GM19239 (cell line): ENCODE measurements around the gene TERB1.

Source experiments
- DNase-seq: peaks from one replicate; pipeline ENCODE4 v3.0.0; 2011; ENCODE audit warnings: low spot score; ENCODE audit not compliant: insufficient read length
- FAIRE-seq: peaks from 2 replicates; lab custom pipeline; 2011; peaks lifted over from hg19 to GRCh38; lab: Jason Lieb, UNC

The TERB1 gene, protein sequence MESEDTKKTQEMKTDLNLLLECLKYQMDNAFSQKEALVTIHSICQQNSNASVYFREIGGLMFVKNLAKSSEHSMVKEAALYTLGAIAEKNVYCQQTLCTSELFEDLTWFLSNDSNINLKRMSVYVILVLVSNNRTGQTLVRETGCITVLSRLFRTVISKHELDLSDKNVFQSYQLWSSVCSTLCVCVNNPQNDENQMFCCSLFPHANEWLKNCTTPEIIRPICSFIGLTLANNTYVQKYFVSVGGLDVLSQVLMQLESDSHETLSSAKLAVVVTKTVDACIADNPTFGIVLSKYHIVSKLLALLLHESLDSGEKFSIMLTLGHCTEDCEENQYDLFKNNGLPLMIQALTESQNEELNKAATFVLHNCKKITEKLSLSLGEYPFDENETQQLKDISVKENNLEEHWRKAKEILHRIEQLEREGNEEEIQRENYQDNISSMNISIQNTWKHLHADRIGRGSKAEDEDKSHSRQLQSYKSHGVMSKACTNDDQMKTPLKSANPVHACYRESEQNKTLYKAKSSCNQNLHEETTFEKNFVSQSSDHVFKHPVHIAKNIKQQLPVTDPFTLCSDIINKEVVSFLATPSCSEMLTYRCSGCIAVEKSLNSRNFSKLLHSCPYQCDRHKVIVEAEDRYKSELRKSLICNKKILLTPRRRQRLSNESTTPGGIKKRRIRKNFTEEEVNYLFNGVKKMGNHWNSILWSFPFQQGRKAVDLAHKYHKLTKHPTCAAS

DNA sequence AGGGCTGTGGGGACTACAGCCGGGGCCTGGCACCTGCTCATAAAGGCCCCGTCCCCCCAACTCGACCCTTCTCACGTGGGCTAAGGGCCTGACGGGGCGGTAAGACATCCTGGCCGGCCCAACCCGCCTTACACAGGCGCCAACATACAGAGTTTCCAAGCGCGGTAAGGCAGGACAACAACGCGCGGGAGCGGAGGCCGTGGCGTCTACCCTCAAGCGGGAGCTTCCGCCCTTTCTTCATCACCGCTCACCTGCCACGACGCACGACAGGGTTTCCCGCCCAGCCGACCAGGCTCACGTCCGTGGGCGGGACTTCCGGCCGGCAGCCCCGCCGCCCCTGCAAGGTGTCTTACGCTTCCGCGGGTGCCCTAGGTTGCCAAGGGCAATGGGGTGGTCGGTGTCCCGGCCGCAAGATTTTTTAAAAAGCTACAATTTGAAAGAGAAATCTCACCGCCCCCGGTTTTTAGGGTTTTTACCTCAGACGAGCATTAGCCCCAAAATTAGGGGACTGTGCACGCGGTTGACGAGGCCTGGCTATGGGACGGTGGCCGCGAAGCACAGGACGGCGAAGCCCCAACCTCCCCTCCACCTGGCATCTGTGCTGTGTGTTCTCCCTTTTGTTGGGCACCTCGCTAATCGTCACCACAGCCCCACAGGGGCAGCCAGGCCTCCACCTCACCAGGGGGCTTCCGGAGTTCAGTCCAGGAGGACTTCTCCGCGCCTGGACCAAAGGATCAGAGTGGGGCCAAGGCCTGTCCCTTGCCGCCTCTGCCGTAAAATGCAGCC lies at the start of gene TERB1:
Gene TERB1 (minus strand): TSS at position 265 of the 786 bp plus-strand sequence. CDS start 4,786 bp downstream, outside the sequence.
- FAIRE-seq (no peak), DNase-seq (no peak)

DNA sequence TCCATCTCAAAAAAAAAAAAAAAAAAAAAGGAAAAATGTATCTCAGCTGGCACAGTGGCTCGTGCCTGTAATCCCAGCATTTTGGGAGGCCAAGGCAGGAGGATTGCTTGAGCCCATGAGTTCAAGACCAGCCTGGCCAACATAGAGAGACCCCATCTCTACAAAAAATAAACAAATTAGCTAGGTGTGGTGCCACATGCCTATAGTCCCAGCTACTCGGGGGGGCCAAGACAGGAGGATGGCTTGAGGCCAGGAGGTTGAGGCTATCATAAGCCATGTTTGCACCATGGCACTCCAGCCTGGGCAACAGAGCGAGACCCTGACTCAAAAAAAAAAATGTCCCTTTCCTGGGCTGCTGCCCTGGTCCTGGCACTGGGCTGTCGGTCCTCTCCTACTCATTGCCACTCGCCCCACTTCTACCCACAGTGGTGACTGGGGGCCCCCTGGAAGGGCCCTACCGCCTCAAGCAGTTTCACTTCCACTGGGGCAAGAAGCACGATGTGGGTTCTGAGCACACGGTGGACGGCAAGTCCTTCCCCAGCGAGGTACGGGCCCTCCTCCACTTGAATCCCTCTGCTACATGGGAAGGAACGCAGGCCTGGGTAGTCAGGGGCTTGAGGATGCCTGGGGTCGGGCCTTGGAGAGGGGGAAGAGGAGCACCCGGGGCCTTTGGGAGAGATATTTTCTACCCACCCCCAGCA lies 48.9 kb upstream of the TERB1 start:
- FAIRE-seq: no peak
- DNase-seq: no peak

DNA sequence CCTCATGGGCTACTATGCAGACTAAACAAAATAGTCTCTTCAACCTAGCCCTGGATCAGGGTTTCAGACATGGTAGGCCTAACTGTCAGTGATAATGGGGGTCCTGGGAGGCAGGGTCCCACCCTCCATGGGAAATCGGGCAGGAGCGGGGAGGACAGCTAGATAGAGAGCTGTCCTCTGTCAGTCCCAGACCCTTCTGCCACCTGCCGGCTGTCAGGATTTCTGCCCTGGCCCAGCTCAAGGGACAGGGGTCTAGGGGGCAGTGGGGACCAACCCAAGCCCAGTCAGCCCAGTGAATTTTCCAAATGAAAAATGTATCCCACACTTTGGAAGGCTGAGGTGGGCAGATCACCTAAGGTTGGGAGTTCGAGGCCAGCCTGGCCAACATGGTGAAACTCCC lies 48.2 kb upstream of the TERB1 start:
- DNase-seq: no peak
- FAIRE-seq: no peak

DNA sequence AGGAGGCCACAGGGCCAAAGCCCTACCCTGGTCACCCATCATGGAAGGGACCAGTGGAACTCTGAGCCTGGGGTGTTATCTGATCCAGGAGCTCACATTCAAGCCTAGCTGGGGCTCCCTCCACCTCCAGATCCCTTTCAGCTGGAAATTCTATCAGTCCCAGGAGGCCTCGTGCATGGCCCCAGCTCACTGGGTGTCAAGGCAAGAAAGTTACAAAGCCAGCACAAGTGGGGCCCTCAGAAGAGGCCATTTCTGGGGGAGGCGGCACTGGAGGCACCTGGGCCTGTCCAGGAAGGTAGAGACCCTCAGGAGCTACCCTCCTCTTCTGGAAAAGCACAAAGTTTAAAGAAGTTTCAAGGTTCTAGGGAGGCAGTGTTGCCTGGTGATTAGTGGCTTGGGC lies 47.6 kb upstream of the TERB1 start:
- DNase-seq: no peak
- FAIRE-seq: no peak

DNA sequence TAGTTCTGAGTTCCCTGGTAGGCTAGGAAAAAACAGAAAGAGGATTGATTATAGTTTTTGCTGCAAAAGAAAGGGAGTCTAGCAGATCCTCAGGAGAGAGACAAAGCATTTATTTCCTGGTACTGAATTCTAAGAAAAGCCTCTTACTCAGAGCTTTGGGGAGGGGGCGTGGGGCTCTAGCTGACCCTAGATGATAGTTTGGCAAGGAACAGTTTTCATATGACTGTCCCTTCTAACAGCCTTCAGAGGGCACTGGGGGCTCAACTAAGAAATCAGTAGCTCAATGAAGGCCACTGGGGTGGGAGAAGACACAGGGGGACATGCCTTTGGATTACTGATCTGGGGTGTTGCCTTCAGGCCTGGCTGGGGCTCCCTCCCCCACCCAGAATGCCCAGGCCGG lies 46.8 kb upstream of the TERB1 start:
- FAIRE-seq: no peak
- no peak for DNase-seq

DNA sequence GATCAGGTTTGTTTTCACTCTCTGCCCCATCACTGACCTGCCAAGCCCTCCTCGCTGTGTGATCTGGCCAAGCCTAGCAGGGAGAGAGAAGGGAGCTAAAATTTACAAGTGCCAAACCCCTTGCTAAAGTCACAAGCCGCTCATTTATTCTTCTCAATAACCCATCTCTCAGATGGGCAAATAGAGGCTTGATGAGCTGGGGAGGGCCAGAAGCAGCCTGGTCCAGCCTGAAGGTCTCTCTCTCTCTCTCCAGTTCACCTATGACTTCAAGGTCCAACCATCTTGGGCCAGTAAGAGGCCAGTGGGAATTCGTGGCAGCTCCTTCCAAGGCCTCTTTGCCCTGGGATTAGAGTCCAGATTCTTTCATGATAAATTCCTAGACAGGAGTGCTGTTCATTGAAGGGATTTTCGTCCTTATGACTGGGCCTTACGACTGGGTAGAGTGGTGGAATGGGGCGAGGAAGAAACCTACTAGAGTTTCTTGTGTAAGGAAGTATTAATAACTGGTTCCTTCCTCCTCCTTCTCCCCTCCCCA lies 46.2 kb upstream of the TERB1 start:
- FAIRE-seq (no peak), DNase-seq (no peak)

DNA sequence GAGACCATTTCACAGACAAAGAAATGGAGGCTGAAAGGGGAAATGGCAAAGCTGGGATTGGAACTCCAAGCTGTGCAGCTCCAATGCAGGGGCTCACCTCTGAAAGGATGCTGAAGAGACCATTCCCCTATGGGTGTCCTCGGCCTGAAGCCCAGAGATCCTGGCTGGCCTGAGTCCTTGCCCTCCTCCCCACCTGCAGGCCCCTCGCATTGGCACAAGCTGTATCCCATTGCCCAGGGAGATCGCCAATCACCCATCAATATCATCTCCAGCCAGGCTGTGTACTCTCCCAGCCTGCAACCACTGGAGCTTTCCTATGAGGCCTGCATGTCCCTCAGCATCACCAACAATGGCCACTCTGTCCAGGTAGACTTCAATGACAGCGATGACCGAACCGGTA lies 45.4 kb upstream of the TERB1 start:
- DNase-seq: no peak
- no peak for FAIRE-seq

DNA sequence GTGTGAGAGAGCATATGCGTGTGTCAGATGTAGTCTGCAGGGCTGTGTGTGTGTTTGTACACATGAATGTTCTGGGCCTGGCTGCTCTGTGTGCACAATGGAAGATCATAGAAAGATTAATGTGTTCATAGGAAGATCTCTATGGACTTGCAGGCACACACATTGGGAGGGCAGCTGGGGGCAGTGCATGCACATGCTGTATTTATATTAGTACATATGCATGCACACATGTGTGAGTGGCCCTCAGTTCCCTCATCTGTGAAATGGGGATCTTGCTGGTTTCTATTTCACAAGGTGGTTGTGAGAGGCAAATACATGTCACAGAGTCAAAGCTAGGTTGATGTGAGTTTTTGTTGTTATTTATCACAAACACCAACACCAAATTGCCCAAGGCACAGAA lies 44.9 kb upstream of the TERB1 start:
- FAIRE-seq (no peak), DNase-seq (no peak)

DNA sequence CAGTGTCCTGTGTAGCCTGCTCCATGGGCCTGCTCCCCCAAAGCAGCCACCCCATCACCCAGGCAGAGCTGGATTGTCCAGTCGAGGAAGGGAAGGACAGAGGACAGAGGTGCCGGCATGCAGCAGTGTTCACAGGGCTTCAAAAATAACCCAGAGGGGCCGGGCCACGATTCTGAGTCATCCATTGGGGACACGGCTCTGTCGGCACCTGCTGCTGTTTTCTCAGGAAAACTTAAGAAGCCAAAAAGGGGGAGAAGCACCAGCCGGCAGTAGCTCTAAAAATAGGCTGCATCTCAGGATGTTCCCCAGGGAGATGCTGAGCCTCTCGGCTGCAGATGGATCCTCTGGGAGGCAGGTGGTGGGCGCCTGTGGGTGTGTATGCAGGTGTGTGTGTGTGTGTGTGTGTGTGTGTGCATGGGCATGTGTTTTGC lies 44.4 kb upstream of the TERB1 start:
- FAIRE-seq (no peak), DNase-seq (no peak)

DNA sequence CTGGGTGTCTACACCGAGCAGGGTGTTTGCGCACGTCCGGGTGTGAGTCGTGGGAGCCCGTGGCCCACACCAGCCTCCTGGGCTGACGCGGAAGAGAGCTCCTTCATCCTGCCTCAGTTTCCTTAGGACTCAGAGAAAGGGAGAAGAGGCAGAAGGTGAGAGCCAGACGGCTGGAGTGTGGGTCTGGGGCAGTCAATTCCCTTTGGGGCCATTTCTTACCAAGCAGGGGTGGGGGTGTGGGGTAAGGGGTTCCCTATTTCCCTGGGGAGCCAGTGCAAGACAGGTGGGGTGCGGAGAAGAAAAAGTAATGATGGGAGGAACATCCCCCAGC lies 43.7 kb upstream of the TERB1 start:
- DNase-seq (no peak), FAIRE-seq (no peak)

DNA sequence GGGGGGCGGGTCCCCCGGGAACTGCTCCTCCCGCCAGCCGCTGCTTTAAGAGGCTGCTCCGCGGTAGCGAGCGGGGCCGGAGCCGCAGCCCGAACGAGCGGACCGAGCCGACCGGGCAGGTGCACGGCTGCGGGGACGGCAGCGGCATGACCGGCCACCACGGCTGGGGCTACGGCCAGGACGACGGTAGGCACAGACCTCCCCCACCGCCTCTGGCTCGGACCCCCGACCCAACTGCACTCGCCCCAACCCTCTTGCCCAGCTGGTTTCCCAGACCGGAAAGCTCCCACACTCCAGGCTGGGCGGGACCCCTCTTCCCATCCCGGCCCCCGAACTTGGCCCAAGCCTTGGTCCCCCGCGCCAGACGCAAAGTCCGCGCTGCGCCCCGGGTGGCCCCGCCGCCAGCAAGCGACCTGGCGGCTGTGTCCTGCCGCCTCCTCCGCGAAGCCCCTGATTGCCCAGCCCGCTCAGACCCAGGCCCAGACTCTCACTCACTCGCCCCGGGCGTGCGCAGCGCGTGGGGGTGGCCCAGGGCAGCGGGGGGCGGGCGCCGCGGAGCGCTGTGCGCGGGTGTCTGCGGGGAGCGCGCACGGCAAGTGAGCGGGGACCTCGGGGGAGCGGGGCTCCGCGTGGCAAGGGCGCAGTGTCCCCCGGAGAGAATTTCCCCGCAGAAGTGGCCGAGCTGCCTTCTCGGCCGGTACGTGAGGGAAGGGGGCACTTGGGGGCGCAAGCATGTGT lies 43.1 kb upstream of the TERB1 start, which contains the start of gene CA7:
Gene CA7 (plus strand): TSS at position 73 of the 738 bp plus-strand sequence. CDS start 74 bp downstream, at position 147.
- no peak for DNase-seq
- no peak for FAIRE-seq

DNA sequence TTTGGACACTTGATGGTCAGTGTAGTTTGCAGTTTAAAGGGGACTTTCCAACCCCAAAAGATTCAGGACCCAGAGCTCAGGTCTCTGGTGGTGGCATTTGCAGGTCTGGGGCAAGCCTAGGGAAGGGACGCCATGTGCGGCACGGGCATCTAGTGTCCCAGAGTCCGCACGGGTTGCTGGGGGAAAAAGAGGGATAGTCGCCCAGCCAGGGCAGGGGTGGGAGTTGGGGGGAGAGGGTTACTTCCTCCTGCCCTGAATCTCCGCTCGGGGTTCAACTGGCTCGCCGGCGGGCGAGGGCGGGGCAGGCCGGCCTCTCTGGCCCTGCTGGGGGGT lies 42.6 kb upstream of the TERB1 start:
- FAIRE-seq: no peak

DNA sequence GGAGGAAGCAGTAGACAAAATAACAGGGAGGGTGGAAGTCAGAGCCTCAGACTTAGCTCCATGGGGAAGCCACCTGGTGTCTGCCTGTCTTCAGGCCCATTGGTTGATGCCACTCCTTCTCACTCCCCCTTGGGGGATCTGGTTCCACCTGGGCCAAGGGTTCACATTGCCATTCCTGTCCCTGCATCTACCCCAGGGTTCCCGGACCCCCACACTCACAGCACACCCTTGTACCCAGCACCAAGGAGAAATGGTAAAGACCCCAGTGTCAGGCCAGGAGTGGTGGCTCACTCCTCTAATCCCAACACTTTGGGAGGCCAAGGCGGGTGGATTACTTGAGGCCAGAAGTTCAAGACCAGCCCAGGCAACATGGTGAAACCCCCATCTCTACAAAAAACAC lies 41.8 kb upstream of the TERB1 start:
- DNase-seq: no peak
- FAIRE-seq: no peak

More for the DNA sequence above, 42.6 kb upstream of the TERB1 start:
- DNase-seq: no peak

DNA sequence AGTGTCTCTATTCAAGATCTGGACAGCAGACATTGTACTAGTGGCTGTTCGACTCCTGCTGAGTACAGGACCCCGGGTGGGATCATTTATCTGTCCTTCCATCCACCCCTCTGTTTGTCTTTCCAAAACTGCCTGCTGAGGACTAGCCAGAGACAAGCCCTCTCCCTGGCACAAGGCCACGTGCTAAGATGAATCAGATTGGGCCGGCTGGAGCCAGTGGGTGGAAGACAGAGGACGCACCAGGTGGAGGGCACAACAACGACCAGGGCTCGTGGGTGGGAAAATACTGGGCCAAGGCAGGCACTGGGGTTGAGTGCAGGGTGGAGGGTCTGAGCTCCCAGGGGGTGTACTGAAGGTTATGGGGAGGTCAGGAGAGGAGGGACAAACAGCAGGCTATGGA lies 41.4 kb upstream of the TERB1 start:
- FAIRE-seq: no peak
- no peak for DNase-seq

DNA sequence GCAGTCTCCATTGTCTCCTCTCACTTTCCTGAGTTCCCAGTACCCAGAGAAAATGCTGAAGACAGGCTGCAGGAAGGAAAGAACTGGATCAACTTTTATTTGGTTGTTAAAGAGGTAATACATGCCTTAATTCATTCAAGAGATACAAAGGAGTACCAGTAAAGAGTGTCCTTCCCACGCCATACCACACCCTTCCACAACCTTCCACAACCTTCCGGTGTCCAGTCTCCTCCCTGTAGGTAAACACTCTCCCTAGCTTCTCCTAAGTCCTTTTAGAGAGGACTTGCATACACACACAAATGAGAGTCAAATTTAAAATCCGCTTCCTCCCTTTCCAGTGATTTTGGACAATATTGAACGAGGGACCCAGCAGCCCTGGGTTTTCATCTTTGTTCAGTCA lies 40.0 kb upstream of the TERB1 start:
- DNase-seq: no peak
- FAIRE-seq: no peak

DNA sequence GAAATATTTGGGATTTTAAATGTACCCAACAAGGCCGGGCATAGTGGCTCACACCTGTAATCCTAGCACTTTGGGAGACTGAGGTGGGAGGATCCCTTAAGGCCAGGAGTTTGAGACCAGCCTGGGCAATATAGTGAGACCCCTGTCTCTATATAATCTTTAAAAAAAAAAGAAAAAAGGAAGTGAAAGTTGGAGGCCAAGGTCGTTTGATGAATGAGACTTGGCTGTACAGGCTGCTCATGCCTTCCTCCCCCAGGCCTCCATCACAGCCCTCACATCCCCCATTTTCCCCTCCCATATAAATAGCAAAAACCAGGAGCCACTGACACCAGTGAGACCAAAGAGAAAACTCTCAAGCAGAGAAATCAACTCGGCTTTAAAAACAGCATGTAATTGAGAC lies 39.5 kb upstream of the TERB1 start:
- FAIRE-seq: no peak
- no peak for DNase-seq

DNA sequence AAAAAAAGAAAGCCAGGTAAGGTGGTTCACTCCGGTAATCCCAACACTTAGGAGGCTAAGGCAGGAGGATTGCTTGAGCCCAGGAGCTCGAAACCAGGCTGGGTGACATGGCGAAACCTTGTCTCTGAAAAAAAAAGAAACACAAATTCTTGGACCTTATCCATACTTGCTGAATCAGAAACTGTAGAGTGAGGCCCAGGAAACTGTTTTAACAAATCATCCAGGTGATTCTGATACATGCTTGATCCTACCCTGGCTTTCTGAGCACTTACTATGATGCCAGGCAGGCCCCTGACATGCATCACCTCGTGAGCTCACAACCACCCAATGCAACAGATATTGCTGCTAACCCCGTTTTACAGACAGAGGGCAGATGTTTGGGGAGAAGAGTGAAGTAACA lies 33.4 kb upstream of the TERB1 start:
- no peak for FAIRE-seq
- DNase-seq: no peak

DNA sequence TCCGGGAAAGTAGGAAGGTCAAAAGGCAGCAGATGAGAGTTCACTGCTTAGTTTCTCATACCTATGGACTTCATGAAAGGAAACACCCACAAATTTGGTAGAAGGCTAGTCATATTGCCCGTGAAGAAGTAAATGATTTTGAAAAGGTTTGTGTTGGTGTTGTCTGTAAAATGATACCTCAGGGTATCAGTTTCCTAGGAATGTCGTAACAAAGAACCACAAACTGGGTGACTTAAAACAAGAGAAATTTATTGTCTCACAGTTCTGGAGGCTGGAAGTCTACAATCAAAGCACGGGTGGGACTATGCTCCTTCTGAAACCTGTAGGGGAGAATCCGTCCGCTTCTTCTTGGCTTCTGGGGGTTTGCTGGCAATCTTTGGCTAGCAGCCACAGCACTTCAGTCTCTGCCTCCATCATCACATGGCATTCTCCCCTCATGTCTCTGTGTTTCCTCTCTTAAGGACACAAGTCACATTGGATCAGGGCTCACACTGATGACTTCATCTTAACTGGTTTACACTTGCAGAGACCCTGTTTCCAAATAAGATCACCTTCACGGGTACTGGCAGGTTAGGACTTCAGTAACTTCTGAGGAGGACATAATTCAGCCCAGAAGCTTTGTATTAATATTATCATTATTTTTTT lies 31.4 kb upstream of the TERB1 start:
- no peak for DNase-seq
- no peak for FAIRE-seq

DNA sequence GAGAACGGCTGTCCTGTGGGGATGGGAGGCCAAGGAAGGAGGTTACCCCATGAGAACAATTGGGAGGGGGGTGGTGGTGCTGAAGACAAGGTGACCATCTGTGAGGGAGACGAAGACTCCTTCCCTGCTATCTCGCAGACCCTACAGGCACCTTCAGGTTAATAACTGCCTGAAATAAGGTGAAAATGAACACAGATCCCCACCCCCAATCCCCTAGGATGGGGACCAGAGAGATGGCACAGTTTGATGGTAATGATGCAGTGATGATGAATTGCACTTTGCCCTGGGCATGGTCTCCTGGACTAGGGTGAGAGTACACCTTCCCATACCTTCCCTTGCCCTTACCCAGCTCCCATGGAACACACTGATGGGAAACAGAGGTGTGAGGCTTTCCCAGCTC lies 30.8 kb upstream of the TERB1 start:
- DNase-seq (no peak), FAIRE-seq (no peak)
